Brain microvascular endothelial cell (primary cell): Measurements from ENCODE around the gene LHFPL6.
"Not testable (repeated sequence)": the region's sequence is repeated elsewhere in the genome, so short reads cannot be mapped to it uniquely, and the experiment has no call there.

Source experiments
- DNase-seq: peaks from one replicate; pipeline ENCODE4 v3.0.0-alpha.2; 2020
- H3K27ac ChIP-seq: fragments of 250-450 bp; sonication (Bioruptor Pico); 2 replicates; pipeline ENCODE4 v1.5.1; 2020; ENCODE audit warnings: mild to moderate bottlenecking, moderate library complexity
- H3K27me3 ChIP-seq: fragments of 250-450 bp; sonication (Bioruptor Pico); replicated peaks from 2 replicates; pipeline ENCODE4 v1.5.1; 2020; ENCODE audit warnings: mild to moderate bottlenecking
- H3K36me3 ChIP-seq: fragments of 250-450 bp; sonication (Bioruptor Pico); replicated peaks from 2 replicates; pipeline ENCODE4 v1.5.1; 2020; ENCODE audit warnings: mild to moderate bottlenecking
- H3K4me3 ChIP-seq: 2 replicates; pipeline ENCODE4 v1.5.1; 2011; ENCODE audit warnings: low read depth, mild to moderate bottlenecking, control low read depth, low read length, moderate library complexity
- CTCF ChIP-seq: IDR thresholded peaks from 2 replicates; pipeline ENCODE4 v1.5.1; 2011; ENCODE audit warnings: low read depth, mild to moderate bottlenecking, moderate library complexity, low read length, control low read depth, inconsistent platforms; ENCODE audit errors: missing control alignments
- in situ Hi-C: cut with HindIII; loops from 2 replicates; pipeline ENCODE4 v1.10.0; 2017; ENCODE audit warnings: low sequenced_read_pairs, low pct_ligation_motif_present

LHFPL6 gene

GRCh38 chr13:39345982-39346381 lies 257.0 kb downstream of the LHFPL6 start:
- H3K4me3 ChIP-seq: no peak overlapping the region
- TF ChIP-seq CTCF: no peak
- no peaks in the 10 kb centered on the region for H3K27me3 ChIP-seq
- H3K36me3 ChIP-seq: no peaks in the 10 kb centered on the region
- in situ Hi-C loops: no loop called here
- H3K27ac ChIP-seq: no peak overlapping the region
- no peak for DNase-seq

GRCh38 chr13:39341251-39341650 lies 261.7 kb downstream of the LHFPL6 start:
- in situ Hi-C loops: no loop called here
- no peak for TF ChIP-seq CTCF
- Histone ChIP-seq H3K4me3 (no peak overlapping the region), H3K27me3 (no peaks in the 10 kb centered on the region), H3K36me3 (no peaks in the 10 kb centered on the region), H3K27ac (no peak overlapping the region)
- no peak for DNase-seq

GRCh38 chr13:39338114-39338513 lies 264.9 kb downstream of the LHFPL6 start:
- H3K4me3 ChIP-seq, DNase-seq, H3K27me3 ChIP-seq, in situ Hi-C loops, H3K36me3 ChIP-seq, H3K27ac ChIP-seq: not testable (repeated sequence)

GRCh38 chr13:39336937-39337336 lies 266.1 kb downstream of the LHFPL6 start:
- TF ChIP-seq CTCF: no peak
- in situ Hi-C loops: no loop called here
- no peaks in the 10 kb centered on the region for H3K27me3 ChIP-seq
- H3K27ac ChIP-seq: no peak overlapping the region
- H3K4me3 ChIP-seq: no peak overlapping the region
- H3K36me3 ChIP-seq: no peaks in the 10 kb centered on the region
- no peak for DNase-seq

- DNase-seq: no peak
- in situ Hi-C loops: no loop called here
- Histone ChIP-seq H3K27me3 (no peaks in the 10 kb centered on the region), H3K4me3 (no peak overlapping the region), H3K36me3 (no peaks in the 10 kb centered on the region), H3K27ac (no peak overlapping the region)
- TF ChIP-seq CTCF: no peak
Measured at GRCh38 chr13:39336207-39336606, 266.8 kb downstream of the LHFPL6 start.

- no peak for DNase-seq
- Histone ChIP-seq H3K27ac (no peak overlapping the region), H3K4me3 (no peak overlapping the region), H3K36me3 (no peaks in the 10 kb centered on the region), H3K27me3 (no peaks in the 10 kb centered on the region)
- in situ Hi-C loops: no loop called here
- no peak for TF ChIP-seq CTCF
Measured at GRCh38 chr13:39335721-39336120, 267.3 kb downstream of the LHFPL6 start.
